ENCODE measurements around the gene STAG3.

- TF ChIP-seq CTCF (IDR thresholded peaks at IDR 0.05) (no peak), POLR2AphosphoS5 (IDR thresholded peaks at IDR 0.05) (no peak), POLR2A (IDR thresholded peaks at IDR 0.05; ENCODE audit: low read depth) (no peak)
These were observed 5.9 kb upstream of the STAG3 start for GRCh38 chr7:100171840-100172239.
